Fibroblast of skin of left quadriceps (primary cell): ENCODE data around the gene RRP36.
A peak's percentile ranks its signal among the peaks of the same experiment; 100 is the strongest.

ENCODE experiments used
- DNase-seq, 2 experiments: peaks; one replicate each; pipeline ENCODE4 v3.0.0-alpha.2; 2013; ENCODE audit warnings: low read depth in 2 of 2

The RRP36 gene

GRCh38 chr6:43062818-43063217 lies 41.4 kb downstream of the RRP36 start:
- no peak for DNase-seq

DNA sequence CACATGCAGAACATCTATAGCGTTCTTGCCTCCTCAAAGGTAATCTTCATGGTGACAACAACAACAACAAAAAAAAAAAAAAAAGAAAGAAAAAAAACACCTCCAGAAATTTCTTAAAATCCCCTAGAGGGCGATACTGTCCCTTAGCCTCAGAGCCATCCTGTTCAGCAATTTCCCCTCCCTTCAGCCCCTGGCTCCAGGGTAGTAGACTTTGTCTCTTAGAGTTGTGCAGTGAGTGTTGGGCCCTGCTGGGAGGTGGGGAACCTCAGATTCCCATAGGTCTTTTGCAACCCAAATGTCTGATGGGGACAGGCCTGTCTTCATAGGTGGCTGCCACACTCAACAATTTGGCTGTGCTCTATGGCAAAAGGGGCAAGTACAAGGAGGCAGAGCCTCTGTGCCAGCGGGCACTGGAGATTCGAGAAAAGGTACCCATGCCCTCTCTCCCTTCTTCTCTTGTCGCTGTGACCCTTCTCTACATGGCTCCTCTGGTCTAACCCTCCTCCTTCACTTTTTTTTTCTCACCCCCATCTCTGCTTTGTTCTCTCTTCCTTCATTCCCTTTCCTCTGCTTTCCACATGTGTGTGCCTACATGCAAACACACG lies 48.7 kb downstream of the RRP36 start:
- DNase-seq = peak in 1 of 2 experiments; percentile 56

DNA sequence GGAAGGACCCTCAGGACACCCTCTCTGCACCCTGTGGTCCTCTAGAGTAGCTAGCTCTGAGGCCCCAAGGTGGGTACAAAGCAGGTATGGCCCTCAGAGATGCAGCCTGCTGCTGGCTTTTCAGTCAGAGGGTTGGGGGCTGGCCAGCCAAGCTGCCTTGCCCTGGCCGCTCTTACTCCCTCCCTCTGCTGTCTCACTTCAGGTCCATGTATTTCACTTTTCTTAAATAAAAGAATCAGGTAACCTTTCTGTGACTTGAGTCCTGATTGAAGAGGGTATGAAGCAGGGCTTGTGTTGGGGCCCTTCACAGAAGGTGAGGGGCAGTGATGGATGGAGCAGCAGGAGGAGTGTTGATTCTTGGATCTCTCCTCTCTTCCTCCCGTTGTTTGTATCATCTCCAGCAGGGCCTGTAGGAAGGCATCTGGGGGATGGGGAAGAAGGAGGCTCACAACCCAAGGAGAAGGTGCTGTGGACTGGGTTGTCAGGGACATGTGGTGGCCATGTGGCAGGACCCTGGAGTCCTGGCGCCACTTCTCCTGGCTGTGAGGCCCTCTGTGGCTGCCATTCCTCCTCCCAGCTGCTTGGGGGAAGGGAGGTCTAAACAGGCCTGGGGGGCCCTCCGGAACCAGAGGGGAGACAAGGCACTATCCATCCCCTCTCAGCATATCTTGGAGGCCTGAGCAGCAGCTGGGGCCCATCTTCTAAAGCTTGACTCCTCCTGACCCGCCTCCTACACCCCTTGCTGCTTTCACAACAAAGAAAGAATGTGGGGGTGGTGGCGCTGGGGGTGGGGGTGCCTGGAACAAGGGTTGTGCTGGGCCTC lies 53.6 kb downstream of the RRP36 start:
- peak; percentile 67 to 71 for DNase-seq

- peak in 1 of 2 experiments; percentile 66 for DNase-seq
These were observed 54.4 kb downstream of the RRP36 start, which contains the start of gene PTK7 for GRCh38 chr6:43075670-43076463. TSS of gene PTK7 (plus strand) at chr6:43076314. CDS start at chr6:43076489, 175 bp downstream.

DNA sequence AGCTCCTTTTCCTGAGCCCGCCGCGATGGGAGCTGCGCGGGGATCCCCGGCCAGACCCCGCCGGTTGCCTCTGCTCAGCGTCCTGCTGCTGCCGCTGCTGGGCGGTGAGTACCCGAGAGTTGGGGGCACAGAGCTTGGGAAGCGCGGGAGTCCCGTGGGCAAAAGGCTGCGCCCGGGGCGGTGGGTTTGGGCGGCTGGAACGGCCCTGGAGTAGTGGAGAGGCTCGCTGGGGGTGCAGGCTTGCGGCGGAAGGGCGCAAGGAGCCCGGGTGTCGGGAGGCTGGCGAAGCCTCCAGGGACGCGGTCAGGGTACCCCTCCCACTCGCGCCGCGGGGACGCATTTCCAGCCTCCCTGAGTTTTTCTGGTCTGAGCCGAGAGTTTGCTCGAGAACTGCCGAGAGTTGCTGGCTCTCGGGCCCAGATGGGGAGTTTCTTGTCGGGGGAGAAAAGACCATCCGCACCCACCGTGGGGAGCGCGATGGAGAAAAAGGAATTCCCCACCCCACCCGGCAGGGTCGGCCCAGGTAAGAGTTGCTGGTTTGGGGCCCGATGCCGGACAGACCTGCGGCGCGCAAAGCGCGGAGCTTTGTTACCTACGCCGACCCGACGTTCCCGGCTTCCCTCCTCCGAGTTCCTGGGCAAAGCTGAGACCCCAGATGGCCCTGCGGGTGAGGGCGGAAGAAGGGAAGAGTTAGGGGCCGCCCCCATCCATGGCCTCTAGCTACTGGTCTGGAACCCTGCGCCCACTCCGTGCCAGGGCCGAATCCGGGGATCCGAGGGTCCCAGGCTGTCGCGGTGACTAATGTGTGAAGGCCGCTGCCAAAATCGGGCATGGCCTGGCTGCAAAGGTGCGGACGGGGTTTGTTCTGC lies 55.3 kb downstream of the RRP36 start:
- no peak for DNase-seq

GRCh38 chr6:43077333-43077809 lies 55.9 kb downstream of the RRP36 start:
- DNase-seq = no peak

- DNase-seq = peak; percentile 85 to 88
These were observed 56.6 kb downstream of the RRP36 start for GRCh38 chr6:43077981-43078511.

- DNase-seq = peak; percentile 84 to 85
These were observed 57.3 kb downstream of the RRP36 start for GRCh38 chr6:43078691-43079090.
